ENCODE data around the gene LUM. TPM values are rescaled to one million over a fixed set of nuclear protein-coding genes. Genes with fewer than 3 reads are reported as not detected.

Gene LUM
- total and polyA plus RNA-seq, 4 donors, result 3.7 to 22.3 (median 13.8) TPM

DNA sequence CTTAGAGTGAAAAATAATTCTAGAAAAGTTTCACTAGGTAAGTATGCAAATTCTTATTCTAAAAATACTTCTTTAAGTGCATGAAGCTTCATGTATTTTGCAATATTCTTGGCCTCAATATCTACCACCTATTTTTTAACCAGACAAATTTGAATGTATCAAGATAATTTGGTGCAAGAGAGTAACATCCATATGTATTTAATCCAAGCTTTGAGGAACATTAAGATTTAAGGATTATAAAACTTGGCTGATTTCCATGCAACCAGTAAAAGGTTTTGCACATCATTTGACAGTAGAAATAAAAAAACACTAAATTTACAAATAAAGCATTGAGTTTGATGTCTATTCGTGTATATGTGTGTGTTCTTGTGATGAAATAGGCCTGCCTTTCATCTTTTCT, 7.7 kb downstream of the LUM start:
- Histone ChIP-seq H3K27me3 (ENCODE audit: control insufficient read depth in 4 of 4, insufficient read depth in 4 of 4, low read length in 3 of 4) (no peaks in the 10 kb centered on the region), H3K4me3 (ENCODE audit: low read depth in 1 of 3, low read length in 3 of 3) (no peak overlapping the region), H3K27ac (ENCODE audit: low read depth in 1 of 2, low read length in 2 of 2) (no peak overlapping the region), H3K4me1 (ENCODE audit: control insufficient read depth in 4 of 4, insufficient read depth in 4 of 4, low read length in 3 of 4) (no peaks in the 10 kb centered on the region), H3K9ac (ENCODE audit: low read depth in 1 of 2, low read length in 2 of 2) (no peak overlapping the region), H3K9me3 (ENCODE audit: control insufficient read depth in 4 of 4, low read length in 3 of 4) (no peaks in the 10 kb centered on the region), H3K36me3 (ENCODE audit: control insufficient read depth in 4 of 4, insufficient read depth in 3 of 4, low read depth in 1 of 4, low read length in 3 of 4) (no peaks in the 10 kb centered on the region)
- WGBS, result 28% methylated on average over 1 of the region's 1 CpG
- TF ChIP-seq TAF1 (conservative IDR thresholded peaks at IDR 0.05) (no peak), GABPA (IDR thresholded peaks at IDR 0.05 in 1 of 2, conservative IDR thresholded peaks at IDR 0.05 in 1 of 2) (no peak), RAD21 (IDR thresholded peaks at IDR 0.05) (no peak), RXRA (IDR thresholded peaks at IDR 0.05) (no peak), YY1 (IDR thresholded peaks at IDR 0.05) (no peak), SP1 (IDR thresholded peaks at IDR 0.05) (no peak), JUND (IDR thresholded peaks at IDR 0.05) (no peak), CTCF (IDR thresholded peaks at IDR 0.05; ENCODE audit: low read depth, low read length, missing input control) (no peak), HNF4G (IDR thresholded peaks at IDR 0.05) (no peak), NR2F2 (IDR thresholded peaks at IDR 0.05) (no peak)
- TF ChIP-seq, protein P1, sequence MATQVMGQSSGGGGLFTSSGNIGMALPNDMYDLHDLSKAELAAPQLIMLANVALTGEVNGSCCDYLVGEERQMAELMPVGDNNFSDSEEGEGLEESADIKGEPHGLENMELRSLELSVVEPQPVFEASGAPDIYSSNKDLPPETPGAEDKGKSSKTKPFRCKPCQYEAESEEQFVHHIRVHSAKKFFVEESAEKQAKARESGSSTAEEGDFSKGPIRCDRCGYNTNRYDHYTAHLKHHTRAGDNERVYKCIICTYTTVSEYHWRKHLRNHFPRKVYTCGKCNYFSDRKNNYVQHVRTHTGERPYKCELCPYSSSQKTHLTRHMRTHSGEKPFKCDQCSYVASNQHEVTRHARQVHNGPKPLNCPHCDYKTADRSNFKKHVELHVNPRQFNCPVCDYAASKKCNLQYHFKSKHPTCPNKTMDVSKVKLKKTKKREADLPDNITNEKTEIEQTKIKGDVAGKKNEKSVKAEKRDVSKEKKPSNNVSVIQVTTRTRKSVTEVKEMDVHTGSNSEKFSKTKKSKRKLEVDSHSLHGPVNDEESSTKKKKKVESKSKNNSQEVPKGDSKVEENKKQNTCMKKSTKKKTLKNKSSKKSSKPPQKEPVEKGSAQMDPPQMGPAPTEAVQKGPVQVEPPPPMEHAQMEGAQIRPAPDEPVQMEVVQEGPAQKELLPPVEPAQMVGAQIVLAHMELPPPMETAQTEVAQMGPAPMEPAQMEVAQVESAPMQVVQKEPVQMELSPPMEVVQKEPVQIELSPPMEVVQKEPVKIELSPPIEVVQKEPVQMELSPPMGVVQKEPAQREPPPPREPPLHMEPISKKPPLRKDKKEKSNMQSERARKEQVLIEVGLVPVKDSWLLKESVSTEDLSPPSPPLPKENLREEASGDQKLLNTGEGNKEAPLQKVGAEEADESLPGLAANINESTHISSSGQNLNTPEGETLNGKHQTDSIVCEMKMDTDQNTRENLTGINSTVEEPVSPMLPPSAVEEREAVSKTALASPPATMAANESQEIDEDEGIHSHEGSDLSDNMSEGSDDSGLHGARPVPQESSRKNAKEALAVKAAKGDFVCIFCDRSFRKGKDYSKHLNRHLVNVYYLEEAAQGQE (IDR thresholded peaks at IDR 0.05), result no peak
- DNase-seq (ENCODE audit: low spot score), result no peak

DNA sequence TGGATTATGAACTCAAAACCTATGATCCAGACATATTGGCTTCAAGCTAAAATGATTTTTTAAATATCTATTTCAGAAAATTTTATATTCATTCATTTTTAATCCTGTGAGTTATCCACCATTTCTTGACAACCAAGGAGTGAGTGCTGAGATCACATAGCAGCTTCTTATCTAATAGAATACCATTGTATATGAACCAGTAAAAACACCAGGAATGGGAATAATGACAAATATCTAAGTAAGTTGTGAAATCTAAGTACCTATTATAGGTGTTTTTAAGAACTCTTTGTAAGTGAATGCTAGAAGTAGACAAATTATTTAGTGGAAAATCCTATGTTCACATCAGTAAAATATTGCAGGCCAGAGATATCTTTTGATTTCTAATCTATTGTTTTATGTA, 8.2 kb downstream of the LUM start:
- Histone ChIP-seq H3K36me3 (ENCODE audit: control insufficient read depth in 4 of 4, insufficient read depth in 3 of 4, low read depth in 1 of 4, low read length in 3 of 4) (no peaks in the 10 kb centered on the region), H3K4me3 (ENCODE audit: low read depth in 1 of 3, low read length in 3 of 3) (no peak overlapping the region), H3K4me1 (ENCODE audit: control insufficient read depth in 4 of 4, insufficient read depth in 4 of 4, low read length in 3 of 4) (no peaks in the 10 kb centered on the region), H3K27me3 (ENCODE audit: control insufficient read depth in 4 of 4, insufficient read depth in 4 of 4, low read length in 3 of 4) (no peaks in the 10 kb centered on the region), H3K9ac (ENCODE audit: low read depth in 1 of 2, low read length in 2 of 2) (no peak overlapping the region), H3K9me3 (ENCODE audit: control insufficient read depth in 4 of 4, low read length in 3 of 4) (no peaks in the 10 kb centered on the region), H3K27ac (ENCODE audit: low read depth in 1 of 2, low read length in 2 of 2) (no peak overlapping the region)
- TF ChIP-seq FOXA1 (IDR thresholded peaks at IDR 0.05) (no peak), TAF1 (conservative IDR thresholded peaks at IDR 0.05) (no peak), ZBTB33 (IDR thresholded peaks at IDR 0.05) (no peak), HNF4A (conservative IDR thresholded peaks at IDR 0.05) (no peak), CTCF (IDR thresholded peaks at IDR 0.05; ENCODE audit: low read depth, low read length, missing input control) (no peak), HNF4G (IDR thresholded peaks at IDR 0.05) (no peak), EGR1 (IDR thresholded peaks at IDR 0.05; ENCODE audit: low read depth in 2 of 2) (no peak), YY1 (IDR thresholded peaks at IDR 0.05) (no peak), SP1 (IDR thresholded peaks at IDR 0.05) (no peak), RXRA (IDR thresholded peaks at IDR 0.05) (no peak), RAD21 (IDR thresholded peaks at IDR 0.05) (no peak), GABPA (IDR thresholded peaks at IDR 0.05 in 1 of 2, conservative IDR thresholded peaks at IDR 0.05 in 1 of 2) (no peak), MAX (IDR thresholded peaks at IDR 0.05) (no peak)
- TF ChIP-seq, protein P2, sequence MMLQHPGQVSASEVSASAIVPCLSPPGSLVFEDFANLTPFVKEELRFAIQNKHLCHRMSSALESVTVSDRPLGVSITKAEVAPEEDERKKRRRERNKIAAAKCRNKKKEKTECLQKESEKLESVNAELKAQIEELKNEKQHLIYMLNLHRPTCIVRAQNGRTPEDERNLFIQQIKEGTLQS (IDR thresholded peaks at IDR 0.05), result no peak
- DNase-seq (ENCODE audit: low spot score), result no peak

Measured in liver (tissue), 9 donors.